ENCODE measurements around the gene ZNRF4. TPM values are rescaled to one million over a fixed set of nuclear protein-coding genes. Genes with fewer than 3 reads are reported as not detected.

The ZNRF4 gene
- total RNA-seq, result not detected in 2 replicates

GRCh38 chr19:5455367-5456129 lies at the start of gene ZNRF4:
ZNRF4 (plus strand) TSS chr19:5455417; CDS start chr19:5455492, 75 bp downstream.

Other genes with a start within 250 kb of the ZNRF4 start
- gene PTPRS, start 114.6 kb upstream of the ZNRF4 start, total RNA-seq, result 59.3 and 196 TPM in 2 replicates
- gene TINCR, start 112.5 kb downstream of the ZNRF4 start, total RNA-seq, result not detected in 2 replicates
- 19.9 and 20.5 TPM in 2 replicates for gene SAFB2, start 167.4 kb downstream of the ZNRF4 start, total RNA-seq
- gene SAFB, start 167.7 kb downstream of the ZNRF4 start, total RNA-seq, result 35.0 and 60.8 TPM in 2 replicates
- 83.9 and 89.0 TPM in 2 replicates for gene MICOS13, start 225.1 kb downstream of the ZNRF4 start, total RNA-seq
- 15.5 and 27.1 TPM in 2 replicates for gene HSD11B1L, start 225.6 kb downstream of the ZNRF4 start, total RNA-seq
- 1,120 and 1,187 TPM in 2 replicates for gene RPL36, start 234.9 kb downstream of the ZNRF4 start, total RNA-seq